GM20000 (cell line): ENCODE data around the gene PSEN2.
"Not testable (repeated sequence)": the region's sequence is repeated elsewhere in the genome, so short reads cannot be mapped to it uniquely, and the experiment has no call there.

Experiments used
- DNase-seq: peaks from one replicate; pipeline ENCODE4 v3.0.0; 2012; ENCODE audit warnings: low spot score
- TF ChIP-seq, protein P1 (sequence below): IDR thresholded peaks from 2 replicates; pipeline ENCODE4 v1.5.1; 2012; ENCODE audit warnings: mild to moderate bottlenecking, control low read depth; ENCODE audit errors: extremely low read depth, missing control alignments

The PSEN2 gene

GRCh38 chr1:226826479-226827261, 43.7 kb upstream of the PSEN2 start:
- no peak for DNase-seq

DNA sequence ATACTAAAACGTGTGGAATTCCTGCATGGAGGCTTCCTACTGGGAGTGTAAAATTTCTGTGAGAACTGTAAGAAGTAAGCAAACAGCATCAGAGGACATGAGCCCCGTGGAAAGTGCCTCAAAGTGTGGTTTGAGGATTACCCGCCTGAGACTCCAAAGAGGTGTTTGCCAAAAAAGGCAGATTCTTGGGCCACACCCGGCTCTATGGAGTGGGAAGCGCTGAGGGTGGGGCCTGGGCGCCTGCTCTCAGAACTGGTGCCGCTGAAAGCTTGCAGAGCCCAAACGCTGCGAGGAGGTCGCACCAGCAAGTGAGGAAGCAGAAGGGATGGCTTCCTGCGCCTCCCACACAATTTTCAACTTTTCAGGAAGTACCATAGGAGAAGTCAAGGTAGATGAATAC, 43.0 kb upstream of the PSEN2 start:
- TF ChIP-seq, protein P1, sequence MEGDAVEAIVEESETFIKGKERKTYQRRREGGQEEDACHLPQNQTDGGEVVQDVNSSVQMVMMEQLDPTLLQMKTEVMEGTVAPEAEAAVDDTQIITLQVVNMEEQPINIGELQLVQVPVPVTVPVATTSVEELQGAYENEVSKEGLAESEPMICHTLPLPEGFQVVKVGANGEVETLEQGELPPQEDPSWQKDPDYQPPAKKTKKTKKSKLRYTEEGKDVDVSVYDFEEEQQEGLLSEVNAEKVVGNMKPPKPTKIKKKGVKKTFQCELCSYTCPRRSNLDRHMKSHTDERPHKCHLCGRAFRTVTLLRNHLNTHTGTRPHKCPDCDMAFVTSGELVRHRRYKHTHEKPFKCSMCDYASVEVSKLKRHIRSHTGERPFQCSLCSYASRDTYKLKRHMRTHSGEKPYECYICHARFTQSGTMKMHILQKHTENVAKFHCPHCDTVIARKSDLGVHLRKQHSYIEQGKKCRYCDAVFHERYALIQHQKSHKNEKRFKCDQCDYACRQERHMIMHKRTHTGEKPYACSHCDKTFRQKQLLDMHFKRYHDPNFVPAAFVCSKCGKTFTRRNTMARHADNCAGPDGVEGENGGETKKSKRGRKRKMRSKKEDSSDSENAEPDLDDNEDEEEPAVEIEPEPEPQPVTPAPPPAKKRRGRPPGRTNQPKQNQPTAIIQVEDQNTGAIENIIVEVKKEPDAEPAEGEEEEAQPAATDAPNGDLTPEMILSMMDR = no peak
- DNase-seq = no peak

More at GRCh38 chr1:226826479-226827261, 43.7 kb upstream of the PSEN2 start:
- TF ChIP-seq, protein P1 = no peak

- DNase-seq = peak; percentile 90
- TF ChIP-seq, protein P1 = peak; percentile 89
These were observed 42.4 kb upstream of the PSEN2 start for GRCh38 chr1:226827968-226828513.

DNA sequence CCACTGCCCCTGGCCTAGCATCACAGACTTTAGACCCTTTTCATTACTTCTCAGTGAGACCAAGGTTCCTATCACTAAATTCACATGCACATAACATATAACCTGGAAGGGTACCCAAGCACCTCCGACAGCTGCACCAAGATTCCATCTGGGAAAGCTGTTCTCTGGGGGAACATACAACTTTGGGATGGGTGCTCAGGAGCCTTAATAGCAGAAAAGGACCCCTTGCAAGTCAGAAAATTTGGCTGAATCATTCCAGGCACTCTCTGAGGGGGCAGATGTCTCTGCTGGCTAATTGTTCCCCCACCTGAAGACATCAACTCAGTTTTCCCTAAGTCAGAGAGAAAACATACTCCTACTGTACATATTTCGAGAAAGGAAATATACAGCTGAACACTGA, 41.3 kb upstream of the PSEN2 start:
- TF ChIP-seq, protein P1 = no peak
- DNase-seq = no peak

DNA sequence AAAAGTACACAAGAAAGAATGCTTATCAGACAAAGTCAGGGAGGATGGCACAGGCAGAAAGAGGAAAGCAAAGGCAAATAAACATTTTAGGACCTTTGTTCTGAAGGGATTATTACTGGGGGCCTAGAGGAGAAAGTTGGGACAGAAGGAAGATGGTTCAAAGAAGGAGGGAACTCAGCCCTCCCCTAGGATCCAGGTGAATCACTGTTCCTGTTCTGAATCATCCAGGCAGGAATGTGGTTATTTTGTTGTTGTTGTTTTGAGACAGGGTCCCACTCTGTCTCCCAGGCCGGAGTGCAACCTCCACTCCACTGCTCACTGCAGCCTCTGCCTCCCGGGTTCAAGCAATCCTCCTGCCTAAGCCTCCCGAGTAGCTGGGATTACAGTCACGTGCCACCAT, 38.5 kb upstream of the PSEN2 start:
- TF ChIP-seq, protein P1 = no peak
- no peak for DNase-seq

GRCh38 chr1:226832613-226833012, 37.8 kb upstream of the PSEN2 start:
- TF ChIP-seq, protein P1 = no peak
- no peak for DNase-seq

- not testable (repeated sequence) for DNase-seq
These were observed 36.2 kb upstream of the PSEN2 start for GRCh38 chr1:226834179-226834578.

DNA sequence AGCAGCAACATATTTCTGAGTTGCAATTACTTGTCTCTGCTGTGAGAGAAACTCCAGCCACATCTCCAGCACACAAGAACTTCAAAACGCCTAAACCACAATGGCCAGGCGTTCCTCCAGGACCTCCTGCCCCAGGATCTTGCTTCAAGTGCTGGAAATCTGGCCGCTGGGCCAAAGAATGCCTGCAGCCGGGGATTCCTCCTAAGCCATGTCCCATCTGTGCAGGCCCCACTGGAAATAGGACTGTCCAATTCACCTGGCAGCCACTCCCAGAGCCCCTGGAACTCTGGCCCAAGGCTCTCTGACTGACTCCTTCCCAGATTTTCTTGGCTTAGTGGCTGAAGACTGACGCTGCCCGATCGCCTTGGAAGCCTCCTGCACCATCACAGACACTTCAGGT, 35.0 kb upstream of the PSEN2 start:
- not testable (repeated sequence) for DNase-seq

GRCh38 chr1:226837966-226838365, 32.5 kb upstream of the PSEN2 start:
- DNase-seq = not testable (repeated sequence)
